ENCODE results near the gene AUTS2.

Gene AUTS2

DNA sequence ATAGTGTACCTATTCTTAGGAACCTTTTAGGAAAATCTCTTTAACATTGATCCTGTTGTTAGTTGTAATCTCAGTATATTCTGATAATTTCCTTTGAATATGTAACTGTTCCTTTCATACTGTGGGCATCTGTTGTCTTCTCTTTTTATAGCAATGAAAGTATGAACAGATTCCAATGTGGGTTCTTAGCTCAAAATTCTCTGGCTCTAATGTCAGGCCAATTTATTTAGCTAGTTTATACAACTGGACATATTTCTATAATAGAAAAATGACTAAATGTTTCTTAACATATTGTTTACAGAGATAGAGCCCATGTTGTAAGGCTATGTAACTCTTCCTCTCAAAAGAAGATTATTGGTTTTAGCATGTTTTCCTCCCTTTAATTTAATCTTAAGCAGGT, 363.2 kb downstream of the AUTS2 start (continued):
- TF ChIP-seq, protein P1, sequence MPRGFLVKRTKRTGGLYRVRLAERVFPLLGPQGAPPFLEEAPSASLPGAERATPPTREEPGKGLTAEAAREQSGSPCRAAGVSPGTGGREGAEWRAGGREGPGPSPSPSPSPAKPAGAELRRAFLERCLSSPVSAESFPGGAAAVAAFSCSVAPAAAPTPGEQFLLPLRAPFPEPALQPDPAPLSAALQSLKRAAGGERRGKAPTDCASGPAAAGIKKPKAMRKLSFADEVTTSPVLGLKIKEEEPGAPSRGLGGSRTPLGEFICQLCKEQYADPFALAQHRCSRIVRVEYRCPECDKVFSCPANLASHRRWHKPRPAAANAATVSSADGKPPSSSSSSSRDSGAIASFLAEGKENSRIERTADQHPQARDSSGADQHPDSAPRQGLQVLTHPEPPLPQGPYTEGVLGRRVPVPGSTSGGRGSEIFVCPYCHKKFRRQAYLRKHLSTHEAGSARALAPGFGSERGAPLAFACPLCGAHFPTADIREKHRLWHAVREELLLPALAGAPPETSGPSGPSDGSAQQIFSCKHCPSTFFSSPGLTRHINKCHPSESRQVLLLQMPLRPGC (tag by site-specific recombination; IDR thresholded peaks at IDR 0.05), result no peak
- TF ChIP-seq MYNN (tag by site-specific recombination; IDR thresholded peaks at IDR 0.05; ENCODE audit: borderline replicate concordance), result no peak
- no peak for TF ChIP-seq ZNF776 (tag by site-specific recombination; IDR thresholded peaks at IDR 0.05; ENCODE audit: borderline replicate concordance)
- TF ChIP-seq ZNF626 (tag by site-specific recombination; IDR thresholded peaks at IDR 0.05), result no peak
- TF ChIP-seq ZNF658 (tag by site-specific recombination; IDR thresholded peaks at IDR 0.05), result no peak
- no peak for TF ChIP-seq ZFP3 (tag by site-specific recombination; IDR thresholded peaks at IDR 0.05; ENCODE audit: low read depth)
- no peak for TF ChIP-seq GLIS1 (tag by site-specific recombination; IDR thresholded peaks at IDR 0.05)
- TF ChIP-seq SP3 (tag by site-specific recombination; IDR thresholded peaks at IDR 0.05), result no peak
- TF ChIP-seq ZNF837 (tag by site-specific recombination; IDR thresholded peaks at IDR 0.05), result no peak

DNA sequence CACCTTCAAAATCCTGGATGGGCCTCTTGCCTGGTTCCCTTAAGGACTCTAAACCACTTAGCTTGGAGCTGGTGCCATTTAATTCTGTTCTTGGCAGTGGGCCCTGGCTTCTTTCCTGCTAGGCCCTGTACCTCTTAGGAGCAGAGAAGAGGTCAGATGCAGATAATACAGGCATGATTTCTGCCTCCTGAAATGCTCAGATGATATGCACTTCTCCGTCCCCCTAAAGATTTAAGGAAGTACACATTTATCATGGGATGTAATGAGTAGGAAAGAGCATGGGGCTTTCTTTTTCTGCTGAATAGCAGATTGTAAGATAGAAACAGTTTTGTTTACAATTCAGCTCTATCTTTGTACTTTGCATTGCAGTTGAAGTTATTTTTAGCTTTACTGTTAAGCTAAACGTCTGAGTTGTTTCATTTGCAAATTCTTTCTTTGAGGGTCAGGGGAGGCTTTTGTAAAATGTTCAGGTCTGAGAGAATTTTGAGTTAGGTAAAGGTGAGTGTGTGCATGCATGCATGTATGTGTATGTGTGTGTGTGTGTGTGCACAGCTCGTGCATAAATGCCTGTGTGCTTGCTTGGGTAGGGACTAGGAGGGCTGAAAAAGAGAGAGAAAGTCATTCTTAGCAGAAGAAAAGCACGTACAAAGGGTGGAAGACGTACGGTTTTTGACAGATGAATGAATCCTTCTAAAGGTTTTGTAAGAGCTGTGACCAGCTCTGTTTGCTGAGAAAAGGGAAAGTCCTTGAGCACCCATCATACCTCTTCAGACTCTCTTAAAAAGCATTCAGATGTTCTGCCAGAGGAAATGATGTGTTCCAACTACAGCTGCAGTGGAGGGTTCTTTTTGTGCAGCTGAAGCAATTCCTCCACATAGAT, 364.2 kb downstream of the AUTS2 start:
- no peak for TF ChIP-seq ZFP41 (tag by site-specific recombination; IDR thresholded peaks at IDR 0.05; ENCODE audit: borderline replicate concordance)
- TF ChIP-seq, protein P2, sequence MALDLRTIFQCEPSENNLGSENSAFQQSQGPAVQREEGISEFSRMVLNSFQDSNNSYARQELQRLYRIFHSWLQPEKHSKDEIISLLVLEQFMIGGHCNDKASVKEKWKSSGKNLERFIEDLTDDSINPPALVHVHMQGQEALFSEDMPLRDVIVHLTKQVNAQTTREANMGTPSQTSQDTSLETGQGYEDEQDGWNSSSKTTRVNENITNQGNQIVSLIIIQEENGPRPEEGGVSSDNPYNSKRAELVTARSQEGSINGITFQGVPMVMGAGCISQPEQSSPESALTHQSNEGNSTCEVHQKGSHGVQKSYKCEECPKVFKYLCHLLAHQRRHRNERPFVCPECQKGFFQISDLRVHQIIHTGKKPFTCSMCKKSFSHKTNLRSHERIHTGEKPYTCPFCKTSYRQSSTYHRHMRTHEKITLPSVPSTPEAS (tag by site-specific recombination; IDR thresholded peaks at IDR 0.05), result peak; percentile 41; the same call in 1 of the 2 replicates
- 0 out of 2 replicates have a peak, but pooled peaks have one; percentile 15 for TF ChIP-seq ZNF692 (tag by site-specific recombination; IDR thresholded peaks at IDR 0.05)
- Histone ChIP-seq H3K36me3 (ENCODE audit: control insufficient read depth in 2 of 2, insufficient read depth in 1 of 2, low read length in 2 of 2) (no peaks in the 10 kb centered on the region), H3K4me3 (ENCODE audit: low read depth, low read length) (no peak overlapping the region), H3K27ac (ENCODE audit: extremely low read depth, low read depth, low read length) (peak overlapping the region; percentile 52), H3K9me3 (ENCODE audit: control insufficient read depth, insufficient read depth, low read depth, low read length) (no peaks in the 10 kb centered on the region), H3K4me1 (ENCODE audit: control insufficient read depth, insufficient read depth, low read length) (peaks cover 39% of the 10 kb centered on the region)
- CTCF ChIA-PET, result interaction anchor here (0.8 to 1.1 kb wide), 2 partner anchors 10 to 199 kb away, joined by 3 read pairs; no protein-coding TSS in a partner anchor
- POLR2A ChIA-PET, result no interaction called here

- TF ChIP-seq ZNF416 (tag by site-specific recombination; IDR thresholded peaks at IDR 0.05) (no peak), ZNF510 (tag by site-specific recombination; IDR thresholded peaks at IDR 0.05; ENCODE audit: insufficient replicate concordance) (no peak)
- POLR2A ChIA-PET, result interaction anchor here (0.6 kb wide), 1 partner anchor 9 kb away, joined by 5 read pairs; no protein-coding TSS in a partner anchor
- no peak overlapping the region for H3K27ac ChIP-seq (ENCODE audit: extremely low read depth, low read depth, low read length)
- H3K36me3 ChIP-seq (ENCODE audit: control insufficient read depth in 2 of 2, insufficient read depth in 1 of 2, low read length in 2 of 2), result no peaks in the 10 kb centered on the region
- peaks cover 41% of the 10 kb centered on the region for H3K4me1 ChIP-seq (ENCODE audit: control insufficient read depth, insufficient read depth, low read length)
- H3K4me3 ChIP-seq (ENCODE audit: low read depth, low read length), result no peak overlapping the region
- CTCF ChIA-PET, result interaction anchor here (0.7 to 1.1 kb wide), 3 partner anchors 9 to 198 kb away, joined by 3 read pairs; no protein-coding TSS in a partner anchor
- H3K9me3 ChIP-seq (ENCODE audit: control insufficient read depth, insufficient read depth, low read depth, low read length), result no peaks in the 10 kb centered on the region
These were observed 365.1 kb downstream of the AUTS2 start for GRCh38 chr7:69963393-69963792.
